Keratinocyte (primary cell): ENCODE data around the gene MYH10.

Experiments
- CTCF ChIP-seq, 3 experiments: IDR thresholded peaks in 1 of 3; conservative IDR thresholded peaks in 1 of 3; optimal IDR thresholded peaks in 1 of 3; 2 replicates in 2 of 3; 3 replicates in 1 of 3; pipeline versions ENCODE3 to v1.5.1; 2011; ENCODE audit warnings: low read length in 3 of 3, mild to moderate bottlenecking in 3 of 3, moderate library complexity in 2 of 3, control low read depth in 1 of 3, inconsistent platforms in 1 of 3; ENCODE audit not compliant: insufficient read depth in 2 of 3; ENCODE audit errors: extremely low read depth in 1 of 3
- EZH2 ChIP-seq: IDR thresholded peaks from one replicate; pipeline ENCODE4 v1.6.1; 2012; ENCODE audit warnings: inconsistent platforms, mild to moderate bottlenecking, low read length, moderate library complexity

GRCh38 chr17:8602679-8603078 is 27.8 kb downstream of the MYH10 start:
- TF ChIP-seq CTCF (optimal IDR thresholded peaks at IDR 0.05 in 1 of 3, IDR thresholded peaks at IDR 0.05 in 1 of 3, conservative IDR thresholded peaks at IDR 0.05 in 1 of 3; ENCODE audit: extremely low read depth in 1 of 3, insufficient read depth in 2 of 3, low read length in 3 of 3) = no peak
- no peak for TF ChIP-seq EZH2
